Inferior parietal cortex (tissue), 1 donor: Measurements from ENCODE around the gene FRRS1L.
"Not testable (repeated sequence)": the region's sequence is repeated elsewhere in the genome, so short reads cannot be mapped to it uniquely, and the experiment has no call there.

ENCODE experiments used
- DNase-seq: peaks from one replicate; pipeline ENCODE4 v3.0.0-alpha.2; 2016; ENCODE audit errors: extremely low spot score

Gene FRRS1L

GRCh38 chr9:109132567-109133021 is 34.5 kb downstream of the FRRS1L start:
- DNase-seq, result no peak

GRCh38 chr9:109129470-109130197 is 37.4 kb downstream of the FRRS1L start:
- no peak for DNase-seq

DNA sequence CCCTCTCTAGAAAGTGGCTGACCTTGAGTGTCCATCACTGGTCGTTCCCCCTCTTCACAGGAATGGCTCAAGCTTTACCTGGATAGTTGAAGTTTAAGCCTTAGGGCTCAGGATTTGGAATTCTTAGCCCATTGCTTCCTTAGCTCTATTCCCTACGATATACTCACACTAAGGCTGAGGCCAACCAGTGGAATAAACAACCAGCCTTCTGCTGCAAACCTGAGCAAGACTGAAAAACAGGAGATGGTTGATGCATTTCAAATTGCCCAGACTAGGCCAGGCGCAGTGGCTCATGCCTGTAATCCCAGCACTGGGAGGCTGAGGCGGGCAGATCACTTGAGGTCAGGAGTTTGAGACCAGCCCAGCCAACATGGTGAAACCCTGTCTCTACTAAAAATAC is 40.4 kb downstream of the FRRS1L start:
- not testable (repeated sequence) for DNase-seq

DNA sequence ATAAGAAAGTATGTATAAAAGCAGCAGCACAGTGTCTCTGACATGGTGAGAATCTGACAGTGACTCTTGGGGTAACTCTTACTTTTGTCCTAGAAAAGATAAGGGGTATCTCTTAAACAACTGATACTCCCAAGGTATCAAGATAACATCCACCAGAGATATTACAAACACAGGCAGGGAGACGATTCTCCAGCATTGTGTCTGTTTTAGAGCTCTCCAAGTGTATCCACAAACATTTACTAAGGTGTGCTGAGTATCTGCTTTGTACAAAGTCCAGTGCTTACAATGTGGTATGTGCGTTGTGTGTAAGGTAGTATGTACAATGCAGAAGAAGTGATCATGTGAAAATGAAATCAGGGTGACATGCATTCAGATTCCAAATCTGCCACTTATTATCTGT is 42.9 kb downstream of the FRRS1L start:
- no peak for DNase-seq

- no peak for DNase-seq
Measured at GRCh38 chr9:109122726-109123621, 44.1 kb downstream of the FRRS1L start.

DNA sequence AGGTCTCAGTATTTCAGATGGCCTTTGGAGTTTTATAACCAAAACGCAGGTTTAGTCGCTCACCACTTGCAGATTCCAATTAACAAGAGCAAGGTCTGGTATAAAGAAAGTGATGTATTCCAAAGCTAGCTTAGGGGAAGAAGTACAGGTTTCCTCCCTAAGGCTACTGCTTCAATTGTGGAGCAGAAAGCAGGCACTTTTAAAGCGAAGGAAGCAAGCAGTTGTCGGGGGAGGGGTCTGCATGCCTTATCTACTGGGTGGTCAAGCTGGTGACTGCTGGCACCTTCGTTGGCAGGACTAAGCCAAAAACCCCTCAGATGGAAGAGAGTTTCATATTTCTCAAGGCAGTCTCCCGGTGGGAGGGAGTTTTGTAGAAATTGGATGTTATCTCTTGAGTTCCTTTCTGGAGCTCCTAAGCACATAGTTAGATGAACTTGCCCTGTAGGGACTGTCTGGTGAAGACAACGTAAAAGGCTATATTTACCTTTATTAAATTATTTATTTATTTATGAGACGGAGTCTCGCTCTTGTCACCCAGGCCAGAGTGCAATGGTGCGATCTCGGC is 45.7 kb downstream of the FRRS1L start:
- DNase-seq, result no peak

- DNase-seq, result no peak
Measured at GRCh38 chr9:109120204-109120789, 46.8 kb downstream of the FRRS1L start.

- peak; percentile 94 for DNase-seq
Measured at GRCh38 chr9:109119439-109120203, 47.4 kb downstream of the FRRS1L start, which contains the start of gene TMEM245. Gene TMEM245 (minus strand): TSS chr9:109119947. CDS start chr9:109119913, 34 bp downstream.

GRCh38 chr9:109118808-109119438 is 48.1 kb downstream of the FRRS1L start:
- no peak for DNase-seq

GRCh38 chr9:109117856-109118807 is 48.9 kb downstream of the FRRS1L start:
- DNase-seq, result no peak

DNA sequence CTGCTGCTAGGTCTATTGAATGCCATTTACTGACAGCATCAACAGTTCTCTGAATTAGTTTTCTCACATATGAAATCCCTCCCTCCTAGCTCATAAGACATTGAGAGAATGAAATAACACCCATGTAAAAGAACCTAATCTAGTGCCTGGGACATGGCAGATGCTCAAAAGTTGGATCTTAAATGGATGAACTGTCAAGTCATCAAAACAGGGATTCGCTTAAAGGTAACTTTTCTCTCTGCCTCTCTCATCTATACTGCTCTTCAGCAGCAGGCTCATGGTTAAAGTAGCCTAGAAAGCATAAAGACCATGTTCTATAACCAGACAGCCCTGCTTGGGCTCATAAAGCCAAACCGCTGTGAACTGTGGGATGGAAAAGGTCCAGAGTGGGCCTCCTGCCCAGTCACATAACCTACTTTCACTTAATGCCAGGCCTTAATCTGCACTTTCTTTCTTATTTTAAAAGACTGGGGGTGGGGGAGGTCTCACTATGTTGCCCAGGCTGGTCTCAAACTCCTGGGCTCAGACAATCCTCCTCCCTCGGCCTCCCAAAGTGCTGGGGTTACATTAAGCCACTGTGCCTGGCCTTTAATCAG is 51.0 kb downstream of the FRRS1L start:
- no peak for DNase-seq

DNA sequence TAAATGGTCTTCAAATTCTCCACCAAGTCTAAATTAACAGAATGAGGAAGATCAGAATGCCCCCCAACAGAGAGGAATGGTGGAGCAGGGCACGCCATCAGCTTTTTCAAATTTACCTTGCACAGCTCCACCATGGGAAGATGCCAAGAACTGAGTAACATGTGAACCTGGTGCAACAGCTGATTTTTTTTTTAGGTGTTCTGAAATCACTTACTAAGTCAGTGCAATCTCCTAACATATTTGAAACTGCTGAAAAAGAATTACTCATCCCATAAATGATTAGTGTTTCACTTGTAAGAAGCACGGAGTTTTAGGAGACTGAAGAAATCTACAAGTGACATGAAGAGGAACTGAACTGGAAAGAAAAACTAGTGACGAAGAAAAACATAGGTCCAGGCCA is 52.4 kb downstream of the FRRS1L start:
- DNase-seq, result no peak

- DNase-seq, result no peak
Measured at GRCh38 chr9:109113892-109114609, 53.0 kb downstream of the FRRS1L start.

DNA sequence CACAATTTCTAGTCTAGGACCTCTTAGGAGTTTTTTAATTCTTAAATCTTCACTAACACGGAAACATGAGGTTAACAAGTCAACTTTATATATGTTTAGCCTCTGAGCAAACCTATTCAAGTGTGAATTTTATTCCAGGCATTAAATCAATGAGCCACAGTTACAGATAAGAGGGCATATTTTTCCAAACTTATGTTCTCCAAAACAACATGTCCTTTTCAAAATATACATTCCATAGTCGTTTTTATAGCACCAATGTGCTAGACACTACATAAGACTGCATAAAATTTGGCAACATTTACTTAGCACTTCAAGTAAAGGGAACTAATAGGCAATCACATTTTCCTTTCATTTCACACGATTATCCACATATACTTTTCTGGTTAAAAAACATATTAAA is 53.8 kb downstream of the FRRS1L start:
- DNase-seq, result no peak

DNA sequence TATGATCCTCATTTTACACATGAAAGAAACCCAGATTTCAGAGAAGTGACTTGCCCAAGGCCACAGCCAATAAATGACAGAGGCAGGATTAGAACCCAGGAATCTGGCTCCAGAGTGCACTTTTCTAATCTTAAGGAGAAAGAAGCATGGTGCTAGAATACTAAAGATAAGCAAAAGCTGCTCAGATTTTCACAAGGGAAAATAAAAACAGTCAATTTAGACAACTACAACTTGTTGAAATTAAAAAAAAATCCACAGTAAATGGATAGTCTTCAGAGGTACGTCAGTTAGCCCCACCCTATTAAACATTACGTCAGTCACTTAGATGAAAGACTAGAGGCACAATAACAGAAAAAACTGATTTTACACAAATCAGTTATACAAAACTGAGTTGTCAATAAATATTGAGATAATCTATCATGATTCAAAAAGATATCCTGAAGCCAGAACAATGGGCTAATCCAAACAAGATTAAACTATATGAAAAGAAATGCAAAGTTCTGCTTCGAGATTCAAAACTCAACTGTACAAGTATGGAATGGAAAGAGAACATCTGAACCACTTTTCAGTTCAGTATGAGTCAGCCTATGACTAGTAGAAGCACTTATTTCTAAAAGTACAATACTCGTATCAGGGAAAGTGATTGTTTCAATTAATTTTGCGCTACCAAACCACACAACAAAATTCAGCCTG is 56.6 kb downstream of the FRRS1L start:
- DNase-seq, result no peak

- no peak for DNase-seq
Measured at GRCh38 chr9:109109967-109110328, 57.1 kb downstream of the FRRS1L start.

DNA sequence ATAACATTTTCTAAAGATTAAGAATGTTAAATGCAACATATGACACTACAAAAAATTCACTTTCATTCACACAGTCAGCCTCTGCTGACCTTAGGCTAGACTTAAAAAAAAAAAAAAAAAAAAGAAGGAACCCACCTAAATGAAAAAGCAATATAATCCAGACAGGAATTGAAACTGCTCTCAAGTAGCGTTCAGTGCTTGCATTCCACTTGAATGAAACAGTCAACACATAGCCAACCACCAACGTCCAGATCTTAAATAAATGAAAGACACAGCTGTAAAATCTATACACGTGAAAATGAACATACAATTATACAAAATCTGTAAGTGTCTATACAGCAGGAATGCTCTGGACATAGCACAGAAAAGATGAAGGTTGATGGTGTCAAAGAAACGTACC is 58.7 kb downstream of the FRRS1L start:
- DNase-seq, result no peak
